Measurements from ENCODE around the gene PRR14. TPM values are rescaled to one million over a fixed set of nuclear protein-coding genes. Genes with fewer than 3 reads are reported as not detected.

The PRR14 gene
- total and polyA plus RNA-seq, 2 of the 4 experiments (the other 2 are of a cell fraction) = 1.4 to 11.9 TPM

- in situ Hi-C loops (cut with MboI; ENCODE audit: low sequenced_read_pairs) = no loop called here
Measured at GRCh38 chr16:30623536-30624283, 27.1 kb upstream of the PRR14 start.

More at GRCh38 chr16:30623536-30624283, 27.1 kb upstream of the PRR14 start:
- Histone ChIP-seq H3K56ac (ENCODE audit: extremely low read depth, insufficient read depth, low read length) (no peak overlapping the region), H2AFZ (replicated peaks; ENCODE audit: low read length, poor library complexity) (no peak overlapping the region), H3K4me3 (ENCODE audit: insufficient read depth, low read depth, low read length) (no peak overlapping the region), H2BK120ac (ENCODE audit: low read depth, low read length) (no peak overlapping the region), H3K23ac (ENCODE audit: low read depth, low read length) (no peak overlapping the region), H2BK20ac (ENCODE audit: low read depth, low read length) (no peak overlapping the region), H3K27me3 (ENCODE audit: control insufficient read depth, insufficient read depth, low read length) (peaks cover 15% of the 10 kb centered on the region), H3K4ac (ENCODE audit: low read depth, low read length) (no peak overlapping the region), H3K36me3 (ENCODE audit: control insufficient read depth, insufficient read depth, low read length) (no peaks in the 10 kb centered on the region), H3K9me3 (ENCODE audit: control insufficient read depth, insufficient read depth, low read length) (peaks cover 8% of the 10 kb centered on the region; the same call in 1 of the 2 replicates), H2AK9ac (replicated peaks; ENCODE audit: low read depth, low read length, poor library complexity) (no peak overlapping the region), H3K9ac (ENCODE audit: low read depth, low read length) (no peak overlapping the region), H2AK5ac (ENCODE audit: low read depth, low read length) (no peak overlapping the region), H3K4me1 (ENCODE audit: control insufficient read depth, insufficient read depth, low read length) (no peaks in the 10 kb centered on the region), H3K14ac (replicated peaks; ENCODE audit: low read depth, low read length) (no peak overlapping the region), H2BK5ac (ENCODE audit: low read depth, low read length, poor library complexity, severe bottlenecking) (no peak overlapping the region), H3K18ac (ENCODE audit: low read depth, low read length) (no peak overlapping the region), H3K27ac (ENCODE audit: insufficient read depth, low read length) (no peak overlapping the region), H4K5ac (ENCODE audit: low read depth, low read length) (no peak overlapping the region), H4K91ac (ENCODE audit: insufficient read depth, low read depth, low read length) (no peak overlapping the region), H2BK15ac (ENCODE audit: low read depth, low read length) (no peak overlapping the region), H4K8ac (ENCODE audit: low read depth in 2 of 2, low read length in 2 of 2) (no peak overlapping the region), H3K9me1 (ENCODE audit: insufficient read depth, low read length) (no peaks in the 10 kb centered on the region), H3K4me2 (ENCODE audit: low read depth, low read length) (no peak overlapping the region), H4K20me1 (ENCODE audit: insufficient read depth, low read length) (no peaks in the 10 kb centered on the region), H3K79me1 (ENCODE audit: low read depth in 1 of 2, low read length in 2 of 2) (no peaks in the 10 kb centered on the region)
- DNase-seq = no peak
- BruUV-seq (replicated peaks) = no TSS peak
- TF ChIP-seq CEBPB (IDR thresholded peaks at IDR 0.05; ENCODE audit: low read depth, low read length) (no peak), RCOR1 (IDR thresholded peaks at IDR 0.05; ENCODE audit: insufficient replicate concordance, low read length) (no peak), USF2 (IDR thresholded peaks at IDR 0.05; ENCODE audit: low read depth, low read length) (no peak), CTCF (conservative IDR thresholded peaks at IDR 0.05; ENCODE audit: low read depth, low read length) (no peak), RFX5 (IDR thresholded peaks at IDR 0.05; ENCODE audit: low read depth, low read length) (no peak), CHD1 (IDR thresholded peaks at IDR 0.05; ENCODE audit: low read depth, low read length) (no peak), FOS (IDR thresholded peaks at IDR 0.05; ENCODE audit: low read depth, low read length) (no peak), RAD21 (IDR thresholded peaks at IDR 0.05; ENCODE audit: low read length) (no peak), ELK1 (IDR thresholded peaks at IDR 0.05; ENCODE audit: borderline replicate concordance, low read depth, low read length) (no peak), BHLHE40 (IDR thresholded peaks at IDR 0.05; ENCODE audit: low read depth, low read length) (no peak), MAZ (IDR thresholded peaks at IDR 0.05; ENCODE audit: borderline replicate concordance, low read depth, low read length) (no peak), NFE2L2 (IDR thresholded peaks at IDR 0.05; ENCODE audit: low read depth, low read length) (no peak), MAFK (IDR thresholded peaks at IDR 0.05; ENCODE audit: low read depth, low read length) (no peak), SMC3 (IDR thresholded peaks at IDR 0.05; ENCODE audit: low read depth, low read length) (no peak), POLR2A (IDR thresholded peaks at IDR 0.05; ENCODE audit: low read depth, low read length) (no peak)
- WGBS, 2 experiments (ENCODE audit: extremely low coverage in 2 of 2, insufficient read length in 1 of 2) = 40% methylated on average over 1 of the region's 11 CpGs; no CpG with 5 or more reads in 1 of the 2 experiments
- ChIA-PET POLR2A (ENCODE audit: unreplicated experiment) (no interaction called here), CTCF (no interaction called here)
- dilution Hi-C loops (cut with HindIII; ENCODE audit: low sequenced_read_pairs, unreplicated experiment) = no loop called here
- intact Hi-C loops (cut with micrococcal nuclease) = no loop called here
- no peak for ATAC-seq (ENCODE audit: low read depth)
